Renal cortex interstitium (tissue), 11 donors: Measurements from ENCODE around the gene IL32. TPM values are rescaled to one million over a fixed set of nuclear protein-coding genes. Genes with fewer than 3 reads are reported as not detected.
"Not testable (repeated sequence)": the region's sequence is repeated elsewhere in the genome, so short reads cannot be mapped to it uniquely, and the experiment has no call there.

ENCODE experiments used
- DNase-seq, 11 donors: peaks; one replicate each; pipeline ENCODE4 v3.0.0-alpha.2; 2013; ENCODE audit warnings: low read depth in 9 of 11, low spot score in 4 of 11; ENCODE audit errors: extremely low read depth in 1 of 11
- polyA plus RNA-seq, 3 donors: library from polyadenylated mRNA; unstranded; fragments of 120-200 nt; gene quantifications; one replicate each; pipeline ENCODE4 v1.2.1, GENCODE V29; 2013; ENCODE audit not compliant: insufficient read length in 3 of 3

Gene IL32
- polyA plus RNA-seq, 3 donors = 26.8 to 38.3 (median 29.6) TPM

DNA sequence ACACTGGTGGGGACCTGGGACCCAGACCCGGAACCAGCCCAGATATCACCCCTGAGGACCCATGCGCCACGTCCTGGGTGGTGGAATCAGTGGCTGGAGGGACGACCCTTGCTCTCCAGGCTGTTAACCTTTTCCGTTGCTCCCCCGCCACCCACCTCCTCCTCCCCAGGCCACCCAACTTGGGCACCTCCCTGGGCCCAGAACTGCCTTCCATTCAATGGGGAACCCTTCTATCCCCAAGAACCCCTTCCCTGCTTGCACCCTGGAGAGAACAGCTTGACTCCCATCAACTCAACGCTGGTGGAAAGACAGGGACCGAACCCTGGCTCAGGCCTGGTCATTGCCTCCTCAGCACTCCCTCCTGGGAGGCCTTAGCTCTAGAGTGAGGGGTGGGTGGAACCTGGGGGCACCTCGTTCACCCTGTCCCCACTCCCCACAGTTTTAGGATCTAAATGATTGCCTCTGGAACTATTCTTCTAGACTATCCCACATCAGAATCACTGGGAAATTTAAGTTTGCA lies 5.7 kb upstream of the IL32 start:
- no peak for DNase-seq

DNA sequence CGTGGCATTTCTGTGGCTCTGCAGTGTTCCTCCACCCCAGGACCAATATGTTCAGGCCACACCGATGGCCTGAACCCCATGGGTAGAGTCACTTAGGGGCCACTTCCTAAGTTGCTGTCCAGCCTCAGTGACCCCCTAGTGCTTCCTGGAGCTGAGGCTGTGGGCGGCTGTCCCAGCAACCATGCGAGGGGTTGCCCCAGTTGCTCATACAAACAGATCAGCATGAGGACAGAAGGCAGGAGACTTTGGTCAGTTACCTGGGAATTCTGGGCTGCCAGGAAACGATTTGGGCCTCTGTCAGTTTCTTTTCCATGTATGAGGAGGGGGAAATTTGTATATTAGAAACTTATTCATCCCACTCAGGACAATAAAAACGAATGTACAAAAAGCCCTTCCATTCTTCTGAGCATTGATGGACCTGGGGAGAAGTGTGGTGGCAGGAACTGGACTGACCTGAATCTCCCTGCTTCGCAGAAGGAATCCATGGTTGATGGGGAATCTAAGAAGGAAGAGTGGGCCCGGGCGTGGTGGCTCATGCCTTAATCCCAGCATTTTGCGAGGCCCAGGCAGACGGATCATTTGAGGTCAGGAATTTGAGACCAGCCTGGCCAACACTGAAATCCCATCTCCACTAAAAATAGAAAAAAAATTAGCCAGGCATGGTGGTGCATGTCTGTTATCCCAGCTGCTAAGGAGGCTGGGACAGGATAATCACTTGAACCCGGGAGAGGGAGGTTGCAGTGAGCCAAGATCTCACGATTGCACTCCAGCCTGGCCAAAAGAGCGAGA lies 4.9 kb upstream of the IL32 start:
- DNase-seq = no peak

DNA sequence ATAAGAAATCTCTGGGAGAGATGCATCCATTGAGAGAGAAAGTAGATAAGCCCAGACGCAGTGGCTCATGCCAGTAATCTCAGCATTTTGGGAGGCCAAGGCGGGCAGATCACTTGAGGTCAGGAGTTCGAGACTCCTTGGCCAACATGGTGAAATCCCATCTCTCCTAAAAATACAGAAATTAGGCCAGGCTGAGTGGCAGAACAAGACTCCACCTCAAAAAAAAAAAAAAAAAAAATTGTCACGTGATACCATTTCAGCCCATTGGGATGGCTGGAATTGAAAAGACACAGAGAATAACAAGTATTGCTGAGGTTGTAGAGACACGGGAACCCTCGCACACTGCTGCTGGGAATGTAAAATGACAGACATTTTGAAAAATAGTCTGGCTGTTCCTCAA lies 2.9 kb upstream of the IL32 start:
- no peak for DNase-seq

DNA sequence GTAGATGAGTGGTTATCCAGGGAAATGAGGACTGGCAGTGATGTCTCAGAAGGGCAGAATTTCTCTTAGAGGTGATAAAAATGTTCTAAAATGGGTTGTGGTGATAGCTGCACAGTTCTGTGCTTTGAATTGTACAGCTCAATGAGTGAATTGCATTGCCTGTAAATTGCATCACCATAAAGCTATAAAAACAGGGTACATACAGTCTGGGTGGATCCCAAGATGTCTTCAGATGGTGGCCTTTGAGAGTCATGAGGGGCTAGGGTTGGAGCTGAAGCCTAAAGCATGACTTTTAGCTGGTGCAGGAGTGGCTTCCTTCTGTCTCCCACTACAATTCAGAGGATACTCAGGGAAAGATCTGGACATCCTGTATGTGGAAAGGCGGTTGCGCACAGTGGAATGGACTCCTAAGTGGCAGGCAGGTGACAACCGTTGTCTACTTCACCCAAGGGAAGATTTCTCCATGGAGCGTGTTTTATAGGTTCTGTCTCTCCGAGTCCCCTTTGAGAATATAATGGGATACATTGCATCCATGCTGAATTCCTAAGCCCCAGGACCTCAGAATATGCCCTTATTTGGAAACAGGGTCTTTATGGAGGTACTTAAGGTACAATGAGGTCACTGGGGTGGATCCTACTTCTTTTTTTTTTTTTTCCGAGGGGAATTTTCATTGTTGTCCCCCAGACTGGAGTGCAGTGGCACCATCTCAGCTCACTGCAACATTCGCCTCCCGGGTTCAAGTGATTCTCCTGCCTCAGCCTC lies 1.6 kb upstream of the IL32 start:
- DNase-seq = no peak

DNA sequence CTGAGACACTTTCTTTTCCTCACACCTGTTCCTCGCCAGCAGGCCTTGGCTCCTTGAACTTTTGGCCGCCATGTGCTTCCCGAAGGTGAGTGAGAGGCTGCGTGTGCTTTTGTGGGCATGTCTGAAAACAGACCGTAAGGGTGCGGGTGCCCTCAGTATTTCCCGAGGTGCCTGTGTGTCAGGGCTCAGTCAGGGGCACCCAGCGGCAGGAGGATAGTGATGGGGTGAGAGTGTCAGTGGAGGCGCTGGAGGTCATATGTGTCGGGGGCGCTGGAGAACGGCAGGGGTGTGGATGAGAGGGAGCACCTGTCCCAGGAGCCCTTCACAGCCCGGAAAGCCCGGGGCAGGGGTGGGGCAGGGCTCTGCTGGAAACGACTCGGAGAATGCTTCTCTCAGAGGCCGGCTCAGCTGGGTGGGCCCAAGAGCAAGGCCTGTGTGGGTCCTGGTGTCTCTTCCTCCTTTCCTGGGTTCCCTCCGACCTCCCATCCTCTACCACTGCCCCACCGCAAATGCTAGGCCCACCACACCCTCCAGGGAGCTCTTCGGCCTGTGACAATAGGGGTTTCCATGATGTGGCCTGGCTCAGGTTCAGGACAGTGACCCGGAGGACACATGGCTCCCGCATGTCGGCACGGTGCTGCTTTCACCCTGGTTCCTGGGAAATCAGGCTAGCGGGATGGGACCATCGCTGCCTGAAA lies 451 bp downstream of the IL32 start:
- DNase-seq = no peak

DNA sequence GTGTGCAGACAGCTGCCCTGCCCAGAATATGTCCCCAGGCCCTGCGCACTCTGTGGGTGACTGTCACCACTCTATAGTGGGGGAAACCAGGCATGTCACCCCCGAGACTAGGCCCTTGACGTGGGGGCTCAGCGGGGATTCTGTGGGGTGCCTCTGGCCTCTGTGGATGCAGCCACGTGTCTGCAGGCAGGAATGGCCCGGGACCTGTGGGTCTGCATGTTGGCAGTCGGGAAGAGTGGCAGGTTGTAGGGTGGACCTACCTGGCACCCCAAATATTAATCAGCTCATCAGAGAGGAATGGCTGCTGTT lies 954 bp downstream of the IL32 start:
- no peak for DNase-seq

DNA sequence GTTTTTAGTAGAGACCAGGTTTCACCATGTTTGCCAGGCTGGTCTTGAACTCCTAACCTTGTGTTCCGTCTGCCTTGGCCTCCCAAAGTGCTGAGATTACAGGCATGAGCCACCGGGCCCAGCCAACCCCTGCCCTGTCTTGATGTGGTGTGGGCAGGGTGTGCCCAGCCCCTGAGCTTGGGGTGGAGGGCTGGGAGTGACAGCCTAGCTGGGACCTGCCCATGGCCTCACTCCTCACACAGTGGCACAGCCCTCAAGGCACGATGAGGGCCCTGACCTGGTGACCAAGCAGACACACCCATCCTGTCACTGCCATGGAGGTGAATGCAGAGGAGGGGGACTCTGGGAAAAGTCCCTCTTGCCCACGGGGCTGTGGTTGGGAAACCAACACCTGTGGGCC lies 3.0 kb downstream of the IL32 start:
- no peak for DNase-seq

DNA sequence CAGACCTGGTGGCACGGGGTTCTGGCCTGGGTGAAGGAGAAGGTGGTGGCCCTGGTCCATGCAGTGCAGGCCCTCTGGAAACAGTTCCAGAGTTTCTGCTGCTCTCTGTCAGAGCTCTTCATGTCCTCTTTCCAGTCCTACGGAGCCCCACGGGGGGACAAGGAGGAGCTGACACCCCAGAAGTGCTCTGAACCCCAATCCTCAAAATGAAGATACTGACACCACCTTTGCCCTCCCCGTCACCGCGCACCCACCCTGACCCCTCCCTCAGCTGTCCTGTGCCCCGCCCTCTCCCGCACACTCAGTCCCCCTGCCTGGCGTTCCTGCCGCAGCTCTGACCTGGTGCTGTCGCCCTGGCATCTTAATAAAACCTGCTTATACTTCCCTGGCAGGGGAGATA lies 3.7 kb downstream of the IL32 start:
- not testable (repeated sequence) for DNase-seq

DNA sequence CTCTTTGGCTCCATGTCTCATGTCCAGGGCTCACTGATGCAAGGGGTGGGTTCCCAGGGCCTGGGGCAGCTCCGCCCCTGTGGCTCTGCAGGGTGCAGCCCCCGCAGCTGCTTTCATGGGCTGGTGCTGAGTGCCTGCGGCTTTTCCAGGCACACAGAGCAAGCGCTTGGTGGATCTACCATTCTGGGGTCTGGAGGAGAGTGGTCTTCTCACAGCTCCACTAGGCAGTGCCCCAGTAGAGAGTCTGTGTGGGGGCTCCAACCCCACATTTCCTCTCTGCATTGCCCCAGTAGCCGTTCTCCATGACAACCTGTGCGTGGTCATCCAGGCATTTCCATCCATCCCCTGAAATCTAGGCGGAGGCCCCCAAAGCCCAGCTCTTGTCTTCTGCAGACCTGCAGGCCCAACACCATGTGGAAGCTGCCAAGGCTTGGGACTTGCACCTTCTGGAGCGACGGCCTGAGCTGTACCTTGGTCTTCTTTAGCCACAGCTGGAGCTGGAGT lies 5.2 kb downstream of the IL32 start:
- no peak for DNase-seq

DNA sequence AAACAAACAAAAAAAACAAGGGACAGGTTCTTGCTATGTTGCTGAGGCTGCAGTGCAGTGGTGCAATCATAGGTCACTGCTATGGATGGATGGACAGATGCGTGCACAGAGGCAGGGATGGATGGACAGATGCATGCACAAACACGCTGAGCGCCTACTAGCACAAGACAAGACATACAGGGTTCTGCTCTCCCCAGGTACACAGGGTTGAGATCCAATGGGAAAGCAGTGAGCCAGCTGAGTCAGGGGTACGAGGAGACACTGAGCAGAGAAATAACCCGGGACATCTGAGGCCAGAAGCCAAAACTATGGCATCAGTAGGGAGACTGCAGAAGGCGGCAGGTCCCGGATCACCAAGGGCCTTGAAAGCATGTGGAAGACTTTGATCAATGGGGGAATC lies 6.2 kb downstream of the IL32 start:
- no peak for DNase-seq

DNA sequence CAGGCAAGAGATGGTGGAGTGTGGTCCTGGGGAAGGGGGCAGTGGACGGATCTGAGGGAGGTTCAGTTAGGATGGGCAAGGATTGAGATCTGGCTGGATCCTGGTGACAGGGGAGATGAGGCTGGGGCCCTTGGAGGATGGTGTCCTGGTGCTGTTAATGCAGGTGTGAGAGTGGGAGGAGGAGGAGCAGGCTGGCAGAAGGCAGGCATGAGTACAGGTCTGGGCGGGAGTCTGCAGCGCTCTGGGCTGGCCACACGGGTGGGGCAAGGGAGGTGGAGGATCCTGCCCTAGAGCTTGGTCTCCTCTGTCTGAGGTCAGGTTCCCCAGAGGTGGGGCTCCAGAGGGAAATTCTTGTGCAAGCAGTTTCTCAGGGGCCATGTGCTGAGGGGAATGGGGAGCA lies 6.7 kb downstream of the IL32 start:
- not testable (repeated sequence) for DNase-seq

DNA sequence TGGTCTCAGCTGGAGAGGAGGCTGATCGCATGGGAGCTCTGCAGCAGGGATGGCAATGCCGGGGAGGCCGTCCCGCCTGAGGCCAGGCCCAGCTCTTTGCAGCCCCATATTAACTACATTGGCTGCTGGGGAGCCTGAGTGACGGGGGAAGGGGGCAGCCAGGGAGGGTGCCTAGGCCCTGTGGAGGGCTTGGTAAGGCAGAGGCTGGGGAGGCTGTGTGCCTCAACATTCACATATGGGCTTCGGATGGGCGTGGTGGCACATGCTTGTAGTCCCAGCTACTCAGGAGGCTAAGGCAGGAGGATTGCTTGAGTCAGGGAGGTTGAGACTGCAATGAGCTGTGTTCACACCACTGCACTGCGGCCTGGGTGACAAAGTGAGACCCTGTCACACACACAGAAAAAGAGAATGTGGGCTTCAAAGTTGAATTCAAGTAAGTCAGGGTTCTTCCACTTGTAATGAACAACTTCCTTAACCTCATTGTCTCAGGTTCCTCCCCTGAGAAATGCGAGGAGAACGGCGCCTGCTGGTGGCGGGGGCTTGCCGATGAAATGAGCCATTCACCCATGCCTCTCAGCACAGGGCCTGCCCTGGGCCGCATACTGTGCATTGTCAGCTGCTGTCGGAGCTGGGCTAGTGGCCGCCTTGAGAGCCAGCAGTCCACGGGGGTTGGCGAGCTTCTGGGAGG lies 7.3 kb downstream of the IL32 start:
- not testable (repeated sequence) for DNase-seq

DNA sequence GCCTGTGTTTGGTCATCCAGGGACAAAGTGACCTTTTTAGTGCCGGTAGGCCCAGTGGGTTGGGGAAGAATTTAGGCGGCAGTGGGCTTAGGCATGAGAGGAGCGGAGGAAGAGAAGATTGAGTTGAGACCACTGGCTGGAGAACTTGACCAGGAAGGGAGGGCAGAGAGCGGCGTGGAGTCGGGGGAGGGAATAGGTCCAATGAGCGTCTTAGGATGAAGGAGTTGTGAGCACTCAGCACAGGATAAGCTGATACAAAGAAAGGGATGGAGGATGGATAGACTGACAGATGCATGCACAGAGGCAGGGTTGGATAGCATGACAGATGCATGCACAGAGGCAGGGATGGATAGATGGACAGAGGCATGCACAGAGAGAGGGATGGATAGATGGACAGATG lies 8.0 kb downstream of the IL32 start:
- DNase-seq = no peak

DNA sequence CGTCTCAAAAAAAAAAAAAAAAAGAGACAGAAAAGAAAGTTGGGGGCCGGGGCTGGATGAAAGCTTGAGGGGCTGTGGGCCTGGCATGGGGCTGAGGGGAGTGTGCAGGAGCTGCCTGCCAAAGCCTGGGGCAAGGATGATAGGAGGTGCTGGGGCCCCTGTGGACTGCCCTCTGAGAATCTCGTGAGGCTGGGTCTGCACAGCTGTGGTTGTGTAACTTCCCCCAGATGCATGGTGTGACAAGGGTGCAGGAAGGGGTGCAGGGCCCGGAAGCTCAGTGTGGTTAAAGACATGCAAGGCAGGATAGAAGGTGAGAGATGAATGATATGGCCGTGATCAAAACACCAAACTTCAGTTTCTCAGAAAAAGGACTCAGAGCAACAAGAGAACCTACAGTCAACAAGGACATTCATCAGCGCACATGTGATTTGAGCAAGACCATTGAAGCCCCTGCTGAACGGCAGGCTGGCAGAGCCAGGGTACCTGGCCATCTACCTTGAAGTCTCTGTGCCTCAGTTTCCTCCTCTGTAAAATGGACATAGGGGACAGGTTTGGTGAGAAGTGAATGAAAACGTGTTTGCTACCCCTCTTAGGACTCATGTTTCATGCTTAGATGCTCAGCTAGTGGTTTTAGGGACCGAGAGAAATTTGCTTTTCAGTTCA lies 9.6 kb downstream of the IL32 start:
- no peak for DNase-seq

DNA sequence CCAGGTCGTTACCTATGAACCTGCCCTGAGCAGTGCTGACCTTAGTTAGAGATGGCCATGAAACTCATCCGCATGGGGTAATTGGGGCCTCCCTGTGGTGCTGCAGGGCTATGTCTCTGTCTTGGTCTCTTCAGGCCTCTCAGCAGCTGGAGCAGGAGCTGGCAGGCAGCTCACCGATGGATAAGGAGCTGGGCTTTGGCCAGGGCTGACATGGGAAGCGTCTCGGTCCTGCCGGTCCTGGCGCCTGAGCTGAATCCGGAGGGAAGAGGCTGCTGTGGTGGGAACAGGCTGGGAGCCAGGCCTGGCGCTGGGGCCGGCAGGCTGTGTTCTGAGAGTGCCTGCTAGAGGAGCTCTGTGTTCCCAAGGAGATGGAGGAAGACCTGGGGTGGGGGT lies 10.1 kb downstream of the IL32 start:
- DNase-seq = no peak

DNA sequence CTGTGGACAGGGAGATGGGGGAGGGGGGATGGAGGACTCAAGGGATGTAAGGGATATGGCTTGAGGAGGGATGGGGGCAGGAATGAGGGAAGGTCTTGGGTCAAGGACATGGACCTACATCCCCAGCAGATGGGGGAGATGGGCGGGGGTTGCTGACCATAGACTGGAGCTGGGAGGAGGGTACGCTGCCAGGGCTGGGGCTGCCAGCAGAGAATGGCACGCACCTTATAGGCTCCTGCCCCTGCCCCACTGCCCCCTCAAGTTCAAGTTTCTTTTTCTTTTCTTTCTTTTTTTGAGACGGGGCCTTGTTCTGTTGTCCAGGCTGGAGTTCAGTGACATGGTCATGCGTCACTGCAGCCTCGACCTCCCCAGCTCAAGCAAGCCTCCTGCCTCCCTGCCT lies 10.5 kb downstream of the IL32 start:
- DNase-seq = not testable (repeated sequence)

DNA sequence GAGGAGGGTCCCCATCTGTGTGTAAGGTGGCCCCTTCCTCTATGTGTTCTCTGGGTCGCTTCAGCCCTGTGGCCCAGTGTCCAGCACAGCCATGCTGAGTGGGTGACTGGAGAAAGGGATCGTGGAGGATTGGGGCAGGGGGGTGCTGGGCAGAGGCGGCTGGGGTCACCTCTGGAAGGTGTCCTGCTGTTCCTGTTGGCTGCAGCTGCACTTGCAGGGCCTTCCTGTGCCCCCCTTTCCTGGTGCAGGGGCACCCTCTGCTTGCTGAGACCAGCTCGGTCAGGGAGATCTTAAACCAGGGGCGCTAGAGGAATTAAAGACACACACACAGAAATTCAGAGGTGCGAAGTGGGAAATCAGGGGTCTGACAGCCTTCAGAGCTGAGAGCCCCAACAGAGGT lies 11.1 kb downstream of the IL32 start:
- no peak for DNase-seq

DNA sequence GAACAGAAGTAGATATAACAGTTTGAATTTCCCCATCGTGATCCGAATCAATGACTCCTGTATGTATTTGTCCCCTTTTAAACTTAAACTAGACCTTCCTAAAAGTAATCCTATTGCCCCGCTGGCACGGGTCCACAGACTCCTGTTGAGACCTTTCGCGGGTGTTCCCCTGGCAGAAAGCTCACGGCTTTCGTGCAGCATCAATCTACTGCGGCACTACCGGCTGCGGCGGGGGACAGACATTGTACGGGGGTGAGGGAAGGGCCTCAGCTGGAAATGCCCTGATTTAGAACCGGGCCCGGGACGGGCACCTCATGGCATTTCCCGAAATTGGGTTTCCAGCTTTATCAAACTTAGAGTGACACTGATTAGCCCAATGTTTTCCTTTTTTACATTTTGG lies 14.6 kb downstream of the IL32 start:
- no peak for DNase-seq

DNA sequence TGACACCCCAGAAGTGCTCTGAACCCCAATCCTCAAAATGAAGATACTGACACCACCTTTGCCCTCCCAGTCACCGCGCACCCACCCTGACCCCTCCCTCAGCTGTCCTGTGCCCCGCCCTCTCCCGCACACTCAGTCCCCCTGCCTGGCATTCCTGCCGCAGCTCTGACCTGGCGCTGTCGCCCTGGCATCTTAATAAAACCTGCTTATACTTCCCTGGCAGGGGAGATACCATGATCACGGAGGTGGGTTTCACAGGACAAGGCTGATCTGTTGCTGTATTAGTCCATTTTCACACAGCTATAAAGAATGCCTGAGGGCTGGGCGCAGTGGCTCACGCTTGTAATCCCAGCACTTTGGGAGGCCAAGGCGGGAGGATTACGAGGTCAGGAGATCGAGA lies 16.5 kb downstream of the IL32 start:
- DNase-seq = not testable (repeated sequence)
